ENCODE measurements around the gene DLGAP1.
"Not testable (repeated sequence)": the region's sequence is repeated elsewhere in the genome, so short reads cannot be mapped to it uniquely, and the experiment has no call there.

DLGAP1 gene

DNA sequence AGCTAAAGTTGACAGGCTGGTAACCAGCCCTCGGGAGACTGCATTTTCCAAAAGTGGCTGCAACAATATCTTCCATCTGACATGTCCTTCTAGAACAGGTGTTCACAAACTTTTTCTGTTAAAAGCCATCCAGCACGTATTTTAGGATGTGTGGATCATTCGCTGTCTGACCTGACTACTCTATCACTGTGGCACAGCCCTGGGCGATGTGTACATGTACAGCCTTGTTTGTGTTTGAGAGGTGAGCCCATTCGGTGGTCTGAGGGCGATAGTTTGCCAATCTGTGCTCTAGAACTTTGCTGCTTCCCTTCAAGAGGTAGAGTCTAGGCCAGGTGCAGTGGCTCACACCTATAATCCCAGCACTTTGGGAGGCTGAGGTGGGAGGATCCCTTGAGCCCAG, 839.0 kb downstream of the DLGAP1 start:
- Mint-ChIP-seq H3K27ac (no peak overlapping the region), H3K4me1 (peaks cover 12% of the 10 kb centered on the region), H3K36me3 (no peaks in the 10 kb centered on the region), H3K27me3 (no peaks in the 10 kb centered on the region), H3K4me3 (no peak overlapping the region), H3K9me3 (no peaks in the 10 kb centered on the region)
- no peak for DNase-seq
- CTCF ChIA-PET: no interaction called here

DNA sequence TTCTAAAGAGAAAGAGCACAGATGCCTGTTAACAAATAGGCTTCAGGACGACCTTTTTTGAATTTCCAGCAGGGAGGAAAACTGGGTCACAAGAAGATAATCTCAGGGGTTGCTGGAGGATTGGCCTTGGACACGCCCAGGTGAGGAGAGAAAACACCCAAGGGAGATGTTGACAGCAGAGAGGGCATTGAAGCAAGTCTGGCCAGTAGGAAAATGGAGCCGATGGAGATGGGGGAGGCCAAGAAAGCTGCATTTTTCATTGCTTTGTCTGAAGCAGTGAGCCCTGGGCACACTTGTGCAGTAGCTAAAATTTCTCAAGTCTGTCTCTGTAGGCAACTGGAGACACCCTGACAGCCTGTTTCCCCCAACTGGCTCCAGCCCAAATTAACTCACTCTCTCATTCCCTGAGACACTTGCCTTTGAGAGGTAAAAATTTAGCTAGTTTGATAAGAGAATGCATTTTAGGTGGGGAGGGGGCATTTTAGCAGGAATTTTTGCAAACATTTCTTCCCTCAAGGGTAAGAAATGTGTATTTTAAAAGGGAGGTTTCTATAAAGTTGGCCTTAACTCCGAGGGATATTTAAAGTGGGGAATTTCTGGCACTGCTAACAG, 839.6 kb downstream of the DLGAP1 start:
- Mint-ChIP-seq H3K4me1 (peaks cover 12% of the 10 kb centered on the region), H3K36me3 (no peaks in the 10 kb centered on the region), H3K4me3 (no peak overlapping the region), H3K27me3 (no peaks in the 10 kb centered on the region), H3K27ac (no peak overlapping the region), H3K9me3 (no peaks in the 10 kb centered on the region)
- DNase-seq: no peak
- CTCF ChIA-PET: no interaction called here

DNA sequence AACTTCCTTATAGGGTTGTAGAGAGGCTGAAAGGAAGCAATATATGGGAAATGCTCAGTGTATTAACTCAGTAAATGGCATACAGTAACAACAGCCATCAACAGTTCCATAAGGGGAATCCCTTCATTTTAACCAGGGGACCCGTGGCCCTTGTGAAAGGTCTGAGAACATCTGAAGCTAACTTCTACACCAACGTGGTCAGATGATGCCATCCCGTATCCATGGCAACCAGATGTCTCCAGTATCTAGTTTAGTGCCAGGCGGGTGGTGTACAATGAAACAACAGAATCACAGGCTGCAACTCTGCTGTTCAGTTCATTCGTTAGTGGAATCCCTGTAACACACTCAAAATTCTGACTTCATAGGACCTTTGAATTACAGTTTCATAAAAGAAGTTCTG, 842.8 kb downstream of the DLGAP1 start:
- CTCF ChIA-PET: interaction anchor here (0.5 to 1.0 kb wide), 2 partner anchors 27 to 38 kb away, joined by 3 read pairs; no protein-coding TSS in a partner anchor
- Mint-ChIP-seq H3K27ac (no peak overlapping the region), H3K9me3 (no peaks in the 10 kb centered on the region)

DNA sequence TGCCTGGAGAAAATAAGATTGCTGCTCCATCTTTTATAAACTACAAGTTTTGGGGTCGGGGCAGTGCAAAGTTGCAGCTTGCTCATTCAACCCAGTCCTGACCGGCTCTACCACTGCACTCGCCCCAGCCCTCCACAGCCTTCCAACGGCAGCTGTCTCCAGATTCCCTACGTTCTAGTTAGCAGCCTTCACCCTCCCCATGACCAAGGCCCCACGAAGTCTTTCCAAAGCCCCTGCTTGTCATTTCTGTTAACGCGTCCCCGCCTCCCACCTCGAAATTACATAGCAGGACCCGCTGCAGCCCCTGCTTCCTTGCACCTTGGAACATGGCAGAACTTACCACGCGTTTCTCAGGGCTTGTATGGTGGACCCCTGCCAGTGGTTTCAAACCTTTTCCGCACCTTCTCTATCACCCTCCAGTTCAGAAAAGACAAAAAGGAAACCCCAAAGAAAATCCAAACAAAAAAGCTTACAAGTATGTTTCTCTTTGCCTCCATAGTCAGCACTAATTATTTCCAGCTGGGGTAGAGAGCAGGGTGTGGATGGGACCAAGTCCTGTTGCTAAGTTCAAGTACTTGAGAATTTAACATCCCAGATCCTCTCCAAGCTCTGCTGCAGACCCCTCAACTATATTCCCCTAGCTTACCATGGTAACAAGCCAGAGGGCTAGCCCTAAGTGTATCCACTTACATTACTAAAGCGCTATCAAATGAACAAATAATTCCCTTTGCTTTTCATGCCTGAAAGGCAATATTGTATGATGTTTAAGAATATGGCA, 843.6 kb downstream of the DLGAP1 start:
- Mint-ChIP-seq H3K36me3 (peaks cover 6% of the 10 kb centered on the region), H3K4me1 (peaks cover 22% of the 10 kb centered on the region), H3K9me3 (no peaks in the 10 kb centered on the region), H3K27me3 (no peaks in the 10 kb centered on the region), H3K27ac (no peak overlapping the region), H3K4me3 (no peak overlapping the region)
- CTCF ChIA-PET: interaction anchor here (0.5 to 1.0 kb wide), 2 partner anchors 26 to 39 kb away, joined by 3 read pairs; no protein-coding TSS in a partner anchor
- no peak for DNase-seq

More for the DNA sequence above, 842.8 kb downstream of the DLGAP1 start:
- Mint-ChIP-seq H3K4me3 (no peak overlapping the region), H3K27me3 (no peaks in the 10 kb centered on the region), H3K4me1 (peaks cover 22% of the 10 kb centered on the region), H3K36me3 (peaks cover 6% of the 10 kb centered on the region)
- DNase-seq: no peak

DNA sequence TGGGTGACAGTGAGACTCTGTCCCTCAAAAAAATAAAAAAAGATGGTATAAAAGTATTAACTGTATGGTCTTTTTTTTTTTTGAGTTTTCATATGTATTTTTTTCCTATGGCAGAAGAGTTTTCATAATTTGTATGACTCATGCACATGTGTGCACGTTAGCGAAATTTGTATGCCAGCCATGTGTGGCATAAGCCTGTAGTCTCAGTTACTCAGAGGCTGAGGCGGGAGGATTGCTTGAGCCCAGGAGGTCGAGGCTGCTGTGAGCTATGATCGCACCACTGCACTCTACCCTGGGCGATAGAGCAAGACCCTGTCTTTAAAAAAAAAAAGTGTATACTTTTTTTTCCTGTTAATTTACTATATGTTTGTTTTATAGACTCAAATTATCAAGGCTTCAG, 844.3 kb downstream of the DLGAP1 start:
- no peak overlapping the region for H3K27ac Mint-ChIP-seq
- no peaks in the 10 kb centered on the region for H3K27me3 Mint-ChIP-seq
- H3K36me3 Mint-ChIP-seq: peaks cover 6% of the 10 kb centered on the region
- no peaks in the 10 kb centered on the region for H3K9me3 Mint-ChIP-seq
- peaks cover 22% of the 10 kb centered on the region for H3K4me1 Mint-ChIP-seq
- no peak for DNase-seq
- CTCF ChIA-PET: no interaction called here
- no peak overlapping the region for H3K4me3 Mint-ChIP-seq

DNA sequence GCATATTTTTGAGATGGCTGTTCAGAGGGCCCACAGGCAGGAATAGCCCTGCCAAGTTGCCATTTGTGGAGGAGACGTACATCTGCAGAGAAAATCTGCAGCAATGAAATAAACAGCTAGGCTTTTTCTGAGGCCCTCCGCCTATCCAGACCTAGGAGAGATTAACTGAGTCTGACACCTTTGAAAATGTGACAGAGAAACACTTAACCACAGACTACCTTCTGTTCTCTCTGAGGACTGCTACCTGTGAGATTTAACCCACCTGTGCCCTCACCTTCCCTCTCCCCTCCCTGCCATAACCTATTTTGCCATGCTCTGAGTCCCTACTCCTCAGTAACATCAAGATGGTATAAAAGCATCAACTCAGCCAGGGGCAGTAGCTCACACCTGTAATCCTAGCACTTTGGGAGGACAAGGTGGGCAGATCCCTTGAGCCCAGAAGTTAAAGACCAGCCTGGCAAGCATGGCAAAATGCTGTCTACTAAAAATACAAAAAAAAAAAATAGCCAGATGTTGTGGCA, 844.9 kb downstream of the DLGAP1 start:
- Mint-ChIP-seq H3K27ac (no peak overlapping the region), H3K4me3 (no peak overlapping the region), H3K27me3 (no peaks in the 10 kb centered on the region), H3K9me3 (no peaks in the 10 kb centered on the region), H3K36me3 (peaks cover 6% of the 10 kb centered on the region), H3K4me1 (peaks cover 20% of the 10 kb centered on the region)
- CTCF ChIA-PET: no interaction called here
- no peak for DNase-seq

DNA sequence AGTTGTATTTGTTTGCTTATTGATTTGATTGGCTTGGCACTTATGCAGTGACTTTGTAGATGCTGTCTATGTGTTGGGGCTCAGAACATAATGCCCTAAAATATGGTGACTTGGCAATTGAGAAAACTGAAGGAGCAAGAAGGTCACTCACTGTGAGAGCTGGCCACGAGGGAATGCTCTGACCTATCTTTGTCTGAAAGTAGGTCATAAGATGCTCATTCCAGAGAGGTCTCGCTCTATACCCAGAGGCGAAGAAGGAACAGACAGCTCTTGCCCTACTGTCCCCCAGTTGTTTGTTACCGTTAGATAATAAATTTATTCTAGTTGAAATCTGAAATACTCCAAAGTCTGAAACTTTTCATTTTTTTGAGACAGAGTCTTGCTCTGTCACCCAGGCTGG, 846.6 kb downstream of the DLGAP1 start:
- no peaks in the 10 kb centered on the region for H3K27me3 Mint-ChIP-seq
- H3K36me3 Mint-ChIP-seq: peaks cover 6% of the 10 kb centered on the region
- H3K4me3 Mint-ChIP-seq: no peak overlapping the region
- H3K4me1 Mint-ChIP-seq: peaks cover 19% of the 10 kb centered on the region
- H3K27ac Mint-ChIP-seq: peak overlapping the region; percentile 25
- DNase-seq: no peak
- CTCF ChIA-PET: interaction anchor here (0.9 to 2.2 kb wide), 5 partner anchors 12 to 58 kb away, joined by 3 to 5 read pairs (median 3); no protein-coding TSS in a partner anchor
- H3K9me3 Mint-ChIP-seq: no peaks in the 10 kb centered on the region

DNA sequence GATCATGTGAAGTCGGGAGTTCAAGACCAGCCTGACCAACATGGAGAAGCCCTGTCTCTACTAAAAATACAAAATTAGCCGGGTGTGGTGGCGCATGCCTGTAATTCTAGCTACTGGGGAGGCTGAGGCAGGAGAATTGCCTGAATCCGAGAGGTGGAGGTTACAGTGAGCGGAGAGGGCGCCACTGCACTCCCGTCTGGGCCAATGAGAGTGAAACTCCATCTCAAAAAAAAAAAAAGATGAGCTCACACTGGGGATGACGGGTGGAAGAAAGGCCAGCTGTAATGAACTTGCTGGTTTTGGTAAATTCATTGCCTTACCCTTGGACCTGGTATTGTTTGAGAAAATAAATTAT, 847.0 kb downstream of the DLGAP1 start:
- H3K9me3 Mint-ChIP-seq, H3K36me3 Mint-ChIP-seq, H3K4me3 Mint-ChIP-seq, H3K27me3 Mint-ChIP-seq, DNase-seq: not testable (repeated sequence)
- CTCF ChIA-PET: interaction anchor here (0.9 to 2.2 kb wide), 5 partner anchors 11 to 58 kb away, joined by 3 to 5 read pairs (median 3); no protein-coding TSS in a partner anchor
- H3K4me1 Mint-ChIP-seq: peaks cover 19% of the 10 kb centered on the region
- H3K27ac Mint-ChIP-seq: peak overlapping the region; percentile 19

DNA sequence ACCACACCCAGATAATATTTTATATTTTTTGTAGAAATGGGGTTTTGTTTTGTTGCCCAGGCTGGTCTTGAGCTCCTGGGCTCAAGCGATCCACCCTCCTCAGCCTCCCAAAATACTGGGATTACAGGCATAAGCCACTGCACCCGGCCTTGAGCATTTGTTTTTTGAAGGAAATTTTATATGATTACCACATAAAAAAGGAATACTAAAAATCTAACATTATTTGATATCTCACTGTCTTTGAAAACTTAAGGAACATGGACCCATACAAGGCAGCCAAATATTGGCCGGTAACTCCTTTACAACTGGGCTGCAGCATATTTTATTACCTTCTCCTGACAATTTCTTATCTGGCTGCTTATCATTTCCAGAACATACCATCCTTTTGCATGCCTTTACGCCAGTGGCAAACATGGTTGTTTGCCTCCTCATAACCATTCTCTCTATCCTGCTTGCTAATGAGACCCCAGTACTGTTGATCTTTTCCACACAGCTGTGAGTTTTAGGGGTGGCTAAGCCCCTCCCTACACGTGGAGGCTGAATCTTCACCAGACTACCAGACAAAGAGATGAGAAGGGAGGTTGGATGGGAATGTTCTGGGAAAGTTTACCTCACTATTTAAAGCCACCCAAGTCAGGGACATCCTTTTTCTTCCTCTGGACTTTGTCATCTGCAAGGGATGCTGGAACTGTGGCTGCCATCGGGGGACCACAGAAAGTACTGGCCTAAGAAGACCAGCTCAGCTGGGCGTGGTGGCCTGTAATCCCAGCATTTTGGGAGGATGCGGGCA, 847.6 kb downstream of the DLGAP1 start:
- Mint-ChIP-seq H3K4me3 (no peak overlapping the region), H3K36me3 (peaks cover 6% of the 10 kb centered on the region), H3K9me3 (no peaks in the 10 kb centered on the region), H3K27me3 (no peaks in the 10 kb centered on the region), H3K27ac (no peak overlapping the region), H3K4me1 (peaks cover 19% of the 10 kb centered on the region)
- CTCF ChIA-PET: interaction anchor here (1.2 to 2.2 kb wide), 4 partner anchors 11 to 154 kb away, joined by 3 to 5 read pairs (median 4); no protein-coding TSS in a partner anchor
- no peak for DNase-seq

DNA sequence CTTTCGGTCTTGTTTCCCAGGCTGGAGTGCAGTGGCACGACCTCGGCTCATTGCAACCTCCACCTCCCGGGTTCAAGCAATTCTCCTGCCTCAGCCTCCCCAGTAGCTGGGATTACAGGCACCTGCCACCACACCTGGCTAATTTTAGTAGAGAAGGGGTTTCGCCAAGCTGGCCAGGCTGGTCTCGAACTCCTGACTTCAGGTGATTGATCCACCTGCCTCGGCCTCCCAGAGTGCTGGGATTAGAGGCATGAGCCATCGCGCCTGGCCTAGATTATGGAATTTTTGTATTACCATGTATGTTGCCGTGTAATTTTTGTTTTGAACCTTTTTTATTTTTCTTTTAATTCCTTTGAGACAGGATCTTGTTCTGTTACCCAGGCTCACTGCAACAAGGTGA, 848.2 kb downstream of the DLGAP1 start:
- not testable (repeated sequence) for DNase-seq, H3K4me3 Mint-ChIP-seq, H3K27me3 Mint-ChIP-seq, H3K36me3 Mint-ChIP-seq, H3K27ac Mint-ChIP-seq, H3K9me3 Mint-ChIP-seq
- peaks cover 19% of the 10 kb centered on the region for H3K4me1 Mint-ChIP-seq
- CTCF ChIA-PET: interaction anchor here (1.7 to 2.4 kb wide), 4 partner anchors 59 to 154 kb away, joined by 3 to 17 read pairs (median 5); no protein-coding TSS in a partner anchor

DNA sequence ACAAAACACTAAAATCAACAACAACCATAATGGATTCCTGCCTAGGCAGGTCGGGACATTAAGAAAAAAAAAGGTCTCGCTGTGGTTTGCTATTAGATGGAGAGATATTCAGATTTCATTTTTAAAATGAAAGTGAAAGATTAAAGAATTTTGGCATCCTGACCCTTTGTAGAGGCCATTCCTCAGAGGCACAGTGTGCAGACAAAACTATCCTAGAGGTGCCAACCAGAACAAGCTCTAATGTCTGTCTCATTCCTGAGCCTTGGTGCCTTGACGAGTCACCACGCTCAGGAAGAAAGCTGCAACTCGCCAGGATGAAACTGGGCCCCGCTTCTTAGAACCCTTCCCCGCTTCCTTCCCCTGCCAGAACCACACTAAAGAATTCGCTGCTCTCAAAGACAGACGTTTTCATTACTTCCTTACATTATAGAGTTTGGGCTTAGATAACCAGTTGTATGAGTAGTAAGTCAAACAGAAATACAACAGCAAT, 849.1 kb downstream of the DLGAP1 start:
- peak; percentile 61 for DNase-seq
- CTCF ChIA-PET: interaction anchor here (1.3 to 2.4 kb wide), 5 partner anchors 10 to 153 kb away, joined by 3 to 17 read pairs (median 5); no protein-coding TSS in a partner anchor
- Mint-ChIP-seq H3K4me3 (no peak overlapping the region), H3K27ac (no peak overlapping the region), H3K4me1 (peaks cover 16% of the 10 kb centered on the region), H3K27me3 (no peaks in the 10 kb centered on the region), H3K36me3 (peaks cover 7% of the 10 kb centered on the region), H3K9me3 (no peaks in the 10 kb centered on the region)

DNA sequence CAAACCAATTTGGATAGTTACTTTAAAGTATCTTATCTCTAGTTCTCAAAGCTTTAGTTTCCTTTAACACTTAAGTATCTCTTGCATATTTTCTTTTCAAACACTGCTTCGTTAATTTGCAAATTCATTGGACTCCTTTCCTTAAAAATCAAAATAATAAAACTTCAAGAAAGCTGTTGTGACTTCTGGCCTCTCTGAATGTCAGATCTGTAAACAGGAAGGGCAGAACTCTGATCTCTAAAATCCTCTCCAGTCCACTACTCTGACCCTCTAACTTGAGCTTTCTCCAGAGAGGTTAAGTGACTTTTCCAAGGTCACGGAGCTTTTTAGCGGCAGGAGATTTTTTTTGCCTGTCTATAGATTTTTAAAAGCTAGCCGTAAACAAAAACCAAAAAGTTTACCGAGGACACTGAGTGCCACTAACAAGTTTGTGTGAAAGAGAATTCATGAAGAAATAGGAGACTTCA, 849.6 kb downstream of the DLGAP1 start:
- no peak for DNase-seq
- H3K9me3 Mint-ChIP-seq: no peaks in the 10 kb centered on the region
- CTCF ChIA-PET: interaction anchor here (1.3 to 2.4 kb wide), 5 partner anchors 9 to 152 kb away, joined by 3 to 17 read pairs (median 5); no protein-coding TSS in a partner anchor

DNA sequence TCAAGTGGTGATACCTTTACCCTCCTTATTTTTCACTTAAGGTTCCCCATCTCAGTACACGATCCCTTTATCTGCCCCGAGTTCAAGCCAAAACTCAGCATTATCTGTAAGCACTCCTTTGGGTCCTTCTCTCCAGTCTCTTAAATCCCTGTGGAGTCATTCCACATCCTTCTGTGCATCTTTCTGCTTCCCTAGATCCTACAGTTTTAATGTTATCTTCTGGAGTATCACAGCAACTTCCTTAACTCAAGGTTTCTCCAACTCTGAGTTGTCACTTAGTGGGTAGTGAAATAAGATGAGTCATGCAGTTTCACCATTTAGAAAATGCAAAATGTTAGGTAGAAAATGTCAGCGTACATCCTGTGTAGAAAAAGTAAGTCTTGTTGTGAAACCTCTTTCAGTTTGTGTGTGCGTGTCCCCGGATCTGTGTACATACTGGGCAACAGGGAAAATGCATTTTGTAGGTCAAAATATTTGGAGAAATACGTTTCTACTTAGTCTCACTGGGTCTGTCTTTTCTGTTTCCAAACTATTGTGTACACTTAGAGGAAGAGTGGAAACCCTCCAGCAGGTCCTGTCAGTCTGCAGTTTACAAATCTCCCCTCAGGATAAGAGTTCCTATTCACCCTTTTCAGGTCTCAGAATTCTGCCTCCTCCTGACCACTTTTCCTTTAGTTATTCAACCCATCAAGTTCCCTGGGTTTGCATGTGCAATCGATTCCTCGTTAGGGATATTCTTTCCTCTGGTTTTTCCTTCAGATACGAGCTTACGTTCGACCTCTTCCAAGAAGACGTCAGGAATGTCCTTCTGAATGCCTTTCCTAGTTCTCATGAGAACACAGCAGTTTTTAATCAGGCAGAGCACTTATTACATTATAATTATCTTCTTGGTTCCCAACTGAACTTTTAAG, 850.4 kb downstream of the DLGAP1 start:
- H3K9me3 Mint-ChIP-seq: no peaks in the 10 kb centered on the region
- no peak overlapping the region for H3K4me3 Mint-ChIP-seq
- H3K27ac Mint-ChIP-seq: no peak overlapping the region
- H3K36me3 Mint-ChIP-seq: peaks cover 7% of the 10 kb centered on the region
- H3K27me3 Mint-ChIP-seq: no peaks in the 10 kb centered on the region
- CTCF ChIA-PET: interaction anchor here (1.3 to 4.0 kb wide), 8 partner anchors 8 to 150 kb away, joined by 3 to 27 read pairs (median 12); no protein-coding TSS in a partner anchor
- peak; percentile 49 for DNase-seq
- peaks cover 11% of the 10 kb centered on the region for H3K4me1 Mint-ChIP-seq

More for the DNA sequence above, 849.6 kb downstream of the DLGAP1 start:
- H3K4me1 Mint-ChIP-seq: peaks cover 16% of the 10 kb centered on the region
- no peak overlapping the region for H3K4me3 Mint-ChIP-seq
- peaks cover 7% of the 10 kb centered on the region for H3K36me3 Mint-ChIP-seq
- no peak overlapping the region for H3K27ac Mint-ChIP-seq
- no peaks in the 10 kb centered on the region for H3K27me3 Mint-ChIP-seq
